Left lung (tissue), 10 donors: ENCODE results near the gene TNFAIP8L1. TPM values are rescaled to one million over a fixed set of nuclear protein-coding genes. Genes with fewer than 3 reads are reported as not detected.

Source experiments
- ATAC-seq: fragments of 200-7000 bp; cut with Tn5 transposase; one replicate; pipeline ENCODE4 v1.9.1; 2020; ENCODE audit warnings: moderate library complexity
- DNase-seq, 4 donors: peaks; one replicate each; pipeline ENCODE4 v3.0.0-alpha.2; 2013 to 2020
- H3K27ac ChIP-seq, 2 donors: fragments of 200-600 bp; sonication (generic) in 1 of 2; one replicate each; pipeline versions ENCODE4 v1.5.0 to v1.8.0; 2020 to 2021
- H3K27me3 ChIP-seq, 2 donors: fragments of 200-600 bp; sonication (generic) in 1 of 2; one replicate each; pipeline versions ENCODE4 v1.5.0 to v1.8.0; 2020 to 2021
- H3K36me3 ChIP-seq, 2 donors: fragments of 200-600 bp; sonication (generic) in 1 of 2; one replicate each; pipeline versions ENCODE4 v1.5.0 to v1.8.0; 2020 to 2021
- H3K4me1 ChIP-seq, 2 donors: fragments of 200-600 bp; one replicate each; pipeline ENCODE4 v1.8.0; 2021
- H3K4me3 ChIP-seq, 2 donors: fragments of 200-600 bp; sonication (generic) in 1 of 2; one replicate each; pipeline versions ENCODE4 v1.5.0 to v1.8.0; 2020 to 2021; ENCODE audit warnings: mild to moderate bottlenecking in 1 of 2
- H3K9me3 ChIP-seq, 2 donors: fragments of 200-600 bp; sonication (generic) in 1 of 2; one replicate each; pipeline versions ENCODE4 v1.5.0 to v1.8.0; 2020 to 2021
- CTCF ChIP-seq, 2 donors: fragments of 200-600 bp; sonication (generic) in 1 of 2; IDR thresholded peaks; one replicate each; pipeline versions ENCODE4 v1.5.0 to v1.8.0; 2021; ENCODE audit warnings: antibody characterized with exemption in 2 of 2
- intact Hi-C, 2 donors: fragments of 100-400 bp; cut with DNase I; formaldehyde crosslinking; loops; one replicate each; pipeline versions ENCODE4 v1.11.2 to v1.14.2; 2022
- polyA plus RNA-seq, 6 donors: library from polyadenylated mRNA; unstranded; fragments of 120-200 nt; gene quantifications; one replicate each; pipeline ENCODE4 v1.2.1, GENCODE V29; 2013; ENCODE audit not compliant: insufficient read length in 6 of 6
- total RNA-seq, 2 donors: library from RNA; stranded (reverse); fragmentation: NEBNext Ultra II Directional; extraction: Animal tissue kit (Norgen Biotek cat#: 25700); gene quantifications; one replicate each; pipeline ENCODE4 v1.2.1, GENCODE V29; 2021
- donor health status: DM: no; HTN: yes; CAD: no.
- donor health status: DM: no; HTN: no; CAD: no.

Gene TNFAIP8L1
- total and polyA plus RNA-seq, 8 donors: 5.9 to 17.9 (median 15.9) TPM

GRCh38 chr19:4671185-4671851, 32.0 kb downstream of the TNFAIP8L1 start:
- H3K4me3 ChIP-seq: no peak overlapping the region
- TF ChIP-seq CTCF (IDR thresholded peaks at IDR 0.05): no peak
- intact Hi-C loops: no loop called here
- H3K27ac ChIP-seq: peak overlapping the region in 1 of 2 donors; percentile 69
- peaks cover 10 to 34% of the 10 kb centered on the region in 2 donors for H3K4me1 ChIP-seq
- no peaks in the 10 kb centered on the region for H3K27me3 ChIP-seq
- no peak for ATAC-seq
- no peaks in the 10 kb centered on the region for H3K9me3 ChIP-seq
- no peak for DNase-seq
- H3K36me3 ChIP-seq: peaks cover 0 to 43% of the 10 kb centered on the region in 2 donors

- DNase-seq: no peak
- no peak for ATAC-seq
- Histone ChIP-seq H3K9me3 (no peaks in the 10 kb centered on the region), H3K27me3 (no peaks in the 10 kb centered on the region), H3K27ac (no peak overlapping the region), H3K36me3 (peaks cover 0 to 43% of the 10 kb centered on the region in 2 donors), H3K4me1 (peaks cover 10 to 18% of the 10 kb centered on the region in 2 donors), H3K4me3 (no peak overlapping the region)
- TF ChIP-seq CTCF (IDR thresholded peaks at IDR 0.05): no peak
- intact Hi-C loops: no loop called here
Measured at GRCh38 chr19:4673216-4673615, 33.9 kb downstream of the TNFAIP8L1 start.

GRCh38 chr19:4673726-4674125, 34.4 kb downstream of the TNFAIP8L1 start:
- DNase-seq: no peak
- H3K36me3 ChIP-seq: peaks cover 0 to 43% of the 10 kb centered on the region in 2 donors
- no peaks in the 10 kb centered on the region for H3K9me3 ChIP-seq
- H3K4me1 ChIP-seq: peaks cover 7 to 13% of the 10 kb centered on the region in 2 donors
- H3K4me3 ChIP-seq: no peak overlapping the region
- no peak for TF ChIP-seq CTCF (IDR thresholded peaks at IDR 0.05)
- no peak overlapping the region for H3K27ac ChIP-seq
- no peak for ATAC-seq
- intact Hi-C loops: no loop called here
- no peaks in the 10 kb centered on the region for H3K27me3 ChIP-seq

GRCh38 chr19:4675346-4675745, 36.0 kb downstream of the TNFAIP8L1 start:
- H3K27me3 ChIP-seq: no peaks in the 10 kb centered on the region
- H3K27ac ChIP-seq: no peak overlapping the region
- ATAC-seq: no peak
- TF ChIP-seq CTCF (IDR thresholded peaks at IDR 0.05): no peak
- H3K9me3 ChIP-seq: no peaks in the 10 kb centered on the region
- no peak overlapping the region for H3K4me3 ChIP-seq
- H3K36me3 ChIP-seq: peaks cover 0 to 55% of the 10 kb centered on the region in 2 donors
- intact Hi-C loops: no loop called here
- DNase-seq: no peak
- peaks cover 0 to 3% of the 10 kb centered on the region in 2 donors for H3K4me1 ChIP-seq

GRCh38 chr19:4676955-4677731, 37.8 kb downstream of the TNFAIP8L1 start:
- H3K27me3 ChIP-seq: no peaks in the 10 kb centered on the region
- DNase-seq (no peak), ATAC-seq (peak; percentile 61)
- no peaks in the 10 kb centered on the region for H3K4me1 ChIP-seq
- H3K27ac ChIP-seq: peak overlapping the region in 1 of 2 donors; percentile 37
- H3K36me3 ChIP-seq: peaks cover 0 to 73% of the 10 kb centered on the region in 2 donors
- no peaks in the 10 kb centered on the region for H3K9me3 ChIP-seq
- peak in 1 of 2 donors; percentile 33 for TF ChIP-seq CTCF (IDR thresholded peaks at IDR 0.05)
- no peak overlapping the region for H3K4me3 ChIP-seq
- intact Hi-C loops: no loop called here
